Mammary epithelial cell (primary cell): ENCODE results near the gene CTNNBIP1.

Experiments used
- CTCF ChIP-seq, 2 donors: IDR thresholded peaks in 1 of 2; conservative IDR thresholded peaks in 1 of 2; 2 replicates each; pipeline ENCODE4 v1.5.1; 2011 to 2012; ENCODE audit warnings: inconsistent platforms in 2 of 2, low read length in 2 of 2, mild to moderate bottlenecking in 2 of 2, control low read depth in 1 of 2, low read depth in 1 of 2; ENCODE audit not compliant: insufficient read depth in 1 of 2; ENCODE audit errors: extremely low read depth in 1 of 2
- EZH2 ChIP-seq: IDR thresholded peaks from 2 replicates; pipeline ENCODE4 v1.6.1; 2012; ENCODE audit warnings: low read length, inconsistent platforms, borderline replicate concordance

GRCh38 chr1:9874412-9874811 lies 35.7 kb downstream of the CTNNBIP1 start:
- TF ChIP-seq CTCF (conservative IDR thresholded peaks at IDR 0.05 in 1 of 2, IDR thresholded peaks at IDR 0.05 in 1 of 2; ENCODE audit: extremely low read depth in 1 of 2, insufficient read depth in 1 of 2, low read depth in 1 of 2, low read length in 2 of 2) (no peak), EZH2 (no peak)
